Measurements from ENCODE around the gene NEURL1B.

DNA sequence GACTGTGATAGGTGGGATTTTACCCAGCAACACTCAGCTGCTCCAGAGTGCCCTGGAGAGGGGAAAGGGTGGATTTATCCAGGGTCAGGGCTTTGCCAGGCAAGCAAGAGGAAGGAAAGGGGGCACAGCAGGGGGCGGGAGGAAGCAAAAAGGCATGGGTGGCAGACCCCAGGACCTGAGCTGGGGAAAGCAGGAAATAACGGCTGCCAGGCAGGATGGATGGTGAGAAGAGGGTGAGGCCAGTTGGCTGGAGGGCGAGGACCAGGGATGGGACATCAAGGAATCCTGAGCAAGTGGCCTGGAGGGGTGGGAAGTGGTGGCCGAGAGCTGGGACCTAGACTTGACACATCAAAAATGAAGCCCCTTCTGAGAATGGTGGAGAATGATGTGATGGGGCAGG is 65.7 kb downstream of the NEURL1B start:
- no peak for TF ChIP-seq POLR2A (IDR thresholded peaks at IDR 0.05)
- TF ChIP-seq, protein P1, sequence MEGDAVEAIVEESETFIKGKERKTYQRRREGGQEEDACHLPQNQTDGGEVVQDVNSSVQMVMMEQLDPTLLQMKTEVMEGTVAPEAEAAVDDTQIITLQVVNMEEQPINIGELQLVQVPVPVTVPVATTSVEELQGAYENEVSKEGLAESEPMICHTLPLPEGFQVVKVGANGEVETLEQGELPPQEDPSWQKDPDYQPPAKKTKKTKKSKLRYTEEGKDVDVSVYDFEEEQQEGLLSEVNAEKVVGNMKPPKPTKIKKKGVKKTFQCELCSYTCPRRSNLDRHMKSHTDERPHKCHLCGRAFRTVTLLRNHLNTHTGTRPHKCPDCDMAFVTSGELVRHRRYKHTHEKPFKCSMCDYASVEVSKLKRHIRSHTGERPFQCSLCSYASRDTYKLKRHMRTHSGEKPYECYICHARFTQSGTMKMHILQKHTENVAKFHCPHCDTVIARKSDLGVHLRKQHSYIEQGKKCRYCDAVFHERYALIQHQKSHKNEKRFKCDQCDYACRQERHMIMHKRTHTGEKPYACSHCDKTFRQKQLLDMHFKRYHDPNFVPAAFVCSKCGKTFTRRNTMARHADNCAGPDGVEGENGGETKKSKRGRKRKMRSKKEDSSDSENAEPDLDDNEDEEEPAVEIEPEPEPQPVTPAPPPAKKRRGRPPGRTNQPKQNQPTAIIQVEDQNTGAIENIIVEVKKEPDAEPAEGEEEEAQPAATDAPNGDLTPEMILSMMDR (IDR thresholded peaks at IDR 0.05) = no peak
